K562 (cell line): ENCODE data around the gene IDI2. TPM values are rescaled to one million over a fixed set of nuclear protein-coding genes. Genes with fewer than 3 reads are reported as not detected.

Experiments
- ATAC-seq: fragments of 200-7000 bp; cut with Tn5 transposase; 3 replicates; pipeline ENCODE4 v1.9.1; 2020; ENCODE audit warnings: moderate library complexity
- BruUV-seq: library from RNA; stranded (reverse); fragments of 400-500 nt; replicated peaks from 2 replicates; lab custom pipeline; 2021; lab: Mats Ljungman, UMichigan
- CTCF ChIA-PET: fragments of 300-600 bp; formaldehyde crosslinking; extraction: SDS; loops from one replicate; lab custom pipeline; 2021; ENCODE audit warnings: low intra/inter-chr PET ratio; lab: Yijun Ruan, JAX
- POLR2A ChIA-PET: fragments of 300-600, 350-650 bp; sonication (Branson Sonifier 250); formaldehyde crosslinking; extraction: SDS; loops from one replicate; lab custom pipeline; 2021; ENCODE audit warnings: antibody characterized with exemption, inconsistent platforms; lab: Yijun Ruan, JAX
- DNase-seq, 4 experiments: peaks; one replicate each; pipeline versions ENCODE4 v3.0.0 to v3.0.0-alpha.2; 2011 to 2018; ENCODE audit warnings: low spot score in 3 of 4, mixed read lengths in 3 of 4; ENCODE audit errors: extremely low read depth in 1 of 4
- FAIRE-seq: peaks from 2 replicates; lab custom pipeline; 2011; peaks lifted over from hg19 to GRCh38; lab: Jason Lieb, UNC
- H2AFZ ChIP-seq: 2 replicates; pipeline ENCODE4 v1.6.0; 2011; ENCODE audit warnings: low read depth, low read length, control low read depth, inconsistent platforms
- H3K27ac ChIP-seq: fragments of 200-600 bp; 3 replicates; pipeline ENCODE4 v1.8.0; 2011; ENCODE audit warnings: low read depth, mild to moderate bottlenecking, control low read depth, inconsistent platforms, low read length, moderate library complexity, mixed read lengths; ENCODE audit errors: extremely low read depth
- H3K27me3 ChIP-seq, 2 experiments: fragments of 300-600 bp in 1 of 2; 2 replicates in 1 of 2; 3 replicates in 1 of 2; pipeline versions ENCODE4 v1.6.0 to v1.8.0; 2011; ENCODE audit warnings: inconsistent platforms in 2 of 2, low read length in 2 of 2, mild to moderate bottlenecking in 1 of 2, mixed read lengths in 1 of 2, moderate library complexity in 1 of 2; ENCODE audit not compliant: control insufficient read depth in 2 of 2, insufficient read depth in 2 of 2
- H3K36me3 ChIP-seq: fragments of 300-600 bp; 3 replicates; pipeline ENCODE4 v1.8.0; 2011; ENCODE audit warnings: mild to moderate bottlenecking, low read length, inconsistent platforms; ENCODE audit not compliant: control insufficient read depth, insufficient read depth
- H3K4me1 ChIP-seq, 2 experiments: fragments of 200-600 bp in 1 of 2; replicated peaks in 1 of 2; 2 replicates in 1 of 2; 3 replicates in 1 of 2; pipeline versions ENCODE4 v1.5.1 to v1.8.0; 2011; ENCODE audit warnings: inconsistent platforms in 2 of 2, low read length in 2 of 2, mild to moderate bottlenecking in 1 of 2, mixed read lengths in 1 of 2, moderate library complexity in 1 of 2; ENCODE audit not compliant: control insufficient read depth in 2 of 2, insufficient read depth in 2 of 2
- H3K4me2 ChIP-seq: 2 replicates; pipeline ENCODE4 v1.6.1; 2011; ENCODE audit warnings: low read length, control low read depth, inconsistent platforms, mixed read lengths; ENCODE audit not compliant: insufficient read depth
- H3K4me3 ChIP-seq: fragments of 200-600 bp; sonication (generic), shearing (Covaris generic); 2 replicates; pipeline ENCODE4 v1.5.1; 2016; ENCODE audit warnings: control low read depth, inconsistent platforms
- H3K79me2 ChIP-seq: fragments of 200-600 bp; 3 replicates; pipeline ENCODE4 v1.8.0; 2011; ENCODE audit warnings: low read length, inconsistent platforms; ENCODE audit not compliant: control insufficient read depth, insufficient read depth
- H3K9ac ChIP-seq, 2 experiments: 2 replicates each; pipeline versions ENCODE4 v1.6.0 to v1.6.1; 2011; ENCODE audit warnings: low read depth in 2 of 2, low read length in 2 of 2, control low read depth in 1 of 2, inconsistent platforms in 1 of 2, mild to moderate bottlenecking in 1 of 2, mixed read lengths in 1 of 2; ENCODE audit not compliant: insufficient read depth in 1 of 2
- H3K9me1 ChIP-seq: one replicate; pipeline ENCODE4 v1.6.0; 2011; ENCODE audit warnings: inconsistent platforms, mild to moderate bottlenecking, low read length, moderate library complexity; ENCODE audit not compliant: control insufficient read depth, insufficient read depth
- H3K9me3 ChIP-seq: replicated peaks from 2 replicates; pipeline ENCODE4 v1.5.1; 2011; ENCODE audit warnings: low read depth, low read length, inconsistent platforms; ENCODE audit not compliant: control insufficient read depth, insufficient read depth
- H4K20me1 ChIP-seq: replicated peaks from 2 replicates; pipeline ENCODE4 v1.6.1; 2011; ENCODE audit warnings: low read length, inconsistent platforms, mixed read lengths; ENCODE audit not compliant: control insufficient read depth, insufficient read depth
- ARID1B ChIP-seq: fragments of 450-650 bp; IDR thresholded peaks from 2 replicates; pipeline ENCODE4 v1.6.1; 2016; ENCODE audit warnings: antibody characterized with exemption, mild to moderate bottlenecking, inconsistent platforms
- CBFA2T2 ChIP-seq: fragments of 450-650 bp; conservative IDR thresholded peaks from 2 replicates; pipeline ENCODE4 v1.6.1; 2017; ENCODE audit warnings: mild to moderate bottlenecking
- CBFA2T3 ChIP-seq: fragments of 450-650 bp; IDR thresholded peaks from 2 replicates; pipeline ENCODE4 v1.6.1; 2017
- CTBP1 ChIP-seq: fragments of 450-650 bp; IDR thresholded peaks from 2 replicates; pipeline ENCODE4 v1.6.1; 2016; ENCODE audit warnings: borderline replicate concordance
- DMBX1 ChIP-seq: fragments of 250-450 bp; sonication (Bioruptor Pico); IDR thresholded peaks from 2 replicates; pipeline ENCODE4 v1.8.0; 2022; ENCODE audit warnings: inconsistent platforms, mild to moderate bottlenecking, moderate library complexity, borderline replicate concordance
- DPF2 ChIP-seq: fragments of 450-650 bp; IDR thresholded peaks from 2 replicates; pipeline ENCODE4 v1.6.1; 2016
- EP400 ChIP-seq: fragments of 450-650 bp; IDR thresholded peaks from 2 replicates; pipeline ENCODE4 v1.6.1; 2017; ENCODE audit warnings: antibody characterized with exemption, mild to moderate bottlenecking, moderate library complexity
- FOSL1 ChIP-seq: fragments of 200-800 bp; sonication (Bioruptor generic); conservative IDR thresholded peaks from 2 replicates; pipeline ENCODE4 v1.6.1; 2016; ENCODE audit warnings: missing genetic modification characterization, missing compliant biosample characterization
- FOXK2 ChIP-seq, 2 experiments: fragments of 450-650 bp; IDR thresholded peaks in 1 of 2; conservative IDR thresholded peaks in 1 of 2; 2 replicates each; pipeline ENCODE4 v1.6.1; 2016; ENCODE audit warnings: low read depth in 2 of 2, mild to moderate bottlenecking in 1 of 2
- KDM1A ChIP-seq, 2 experiments: fragments of 450-650 bp; IDR thresholded peaks; 2 replicates each; pipeline ENCODE4 v1.6.1; 2016; ENCODE audit warnings: mild to moderate bottlenecking in 2 of 2
- L3MBTL2 ChIP-seq: fragments of 450-650 bp; IDR thresholded peaks from 2 replicates; pipeline ENCODE4 v1.6.1; 2016; ENCODE audit warnings: mild to moderate bottlenecking, moderate library complexity
- MAFG ChIP-seq: fragments of 450-650 bp; conservative IDR thresholded peaks from 2 replicates; pipeline ENCODE4 v1.6.1; 2016; ENCODE audit warnings: missing genetic modification characterization, missing compliant biosample characterization
- MECOM ChIP-seq: fragments of 250-450 bp; sonication (Bioruptor Pico); IDR thresholded peaks from 2 replicates; pipeline ENCODE4 v1.8.0; 2022; ENCODE audit warnings: inconsistent platforms
- MNT ChIP-seq, 2 experiments: fragments of 450-650 bp; conservative IDR thresholded peaks; 2 replicates each; pipeline ENCODE4 v1.6.1; 2017; ENCODE audit warnings: mild to moderate bottlenecking in 2 of 2, moderate library complexity in 2 of 2
- RCOR1 ChIP-seq, 2 experiments: IDR thresholded peaks; 2 replicates each; pipeline ENCODE4 v1.6.1; 2012; ENCODE audit warnings: low read depth in 2 of 2, low read length in 2 of 2, borderline replicate concordance in 1 of 2, improper control_type of control experiment in 1 of 2
- SOX6 ChIP-seq: fragments of 450-650 bp; IDR thresholded peaks from 2 replicates; pipeline ENCODE4 v1.6.1; 2014; ENCODE audit warnings: mild to moderate bottlenecking
- TAL1 ChIP-seq: fragments of 450-650 bp; IDR thresholded peaks from 2 replicates; pipeline ENCODE4 v1.6.1; 2016; ENCODE audit warnings: mild to moderate bottlenecking
- ZNF316 ChIP-seq: fragments of 450-650 bp; IDR thresholded peaks from 2 replicates; pipeline ENCODE4 v1.6.1; 2016
- ZNF639 ChIP-seq, 2 experiments: fragments of 200-800 bp in 1 of 2; sonication (Bioruptor generic) in 1 of 2; sonication (generic) in 1 of 2; formaldehyde crosslinking in 1 of 2; IDR thresholded peaks in 1 of 2; conservative IDR thresholded peaks in 1 of 2; 2 replicates each; pipeline versions ENCODE4 v1.5.0 to v1.6.1; 2016 to 2020; ENCODE audit warnings: missing compliant biosample characterization in 1 of 2, missing genetic modification characterization in 1 of 2, missing genetic modification reagents in 1 of 2
- WGBS: fragments of 100-300 bp; shearing (Covaris generic); methylation state at CpG from one replicate; pipeline ENCODE4 v1.1.6; 2016; ENCODE audit warnings: low coverage, mixed read lengths; ENCODE audit not compliant: insufficient coverage; ENCODE audit errors: missing lambda C conversion rate; 5-methylcytosine and 5-hydroxymethylcytosine counted together
- in situ Hi-C: fragments of 300-500 bp; cut with MboI; formaldehyde crosslinking; loops from 4 replicates; pipeline ENCODE4 v1.15.0; 2018; ENCODE audit warnings: inconsistent platforms, mixed read lengths
- intact Hi-C: fragments of 100-400 bp; cut with micrococcal nuclease; formaldehyde crosslinking; loops from 2 replicates; pipeline ENCODE4 v1.14.2; 2022
- polyA plus RNA-seq, 8 experiments: library from polyadenylated mRNA; depleted of rRNA in 4 of 8; stranded (reverse) in 5 of 8; unstranded in 3 of 8; fragments of >200 nt; fragmentation: Nextera tagmentation in 2 of 8; fragmentation: Illumina TruSeq in 1 of 8; extraction: Ambion mirVana in 2 of 8; extraction: Trizol in 1 of 8; gene quantifications; 2 replicates each; pipeline versions ENCODE4 v1.2.1 to v1.2.3, GENCODE V29; 2011 to 2014; ENCODE audit warnings: inconsistent platforms in 1 of 8, missing spikeins in 1 of 8
- total RNA-seq, 7 experiments: library from RNA; depleted of rRNA in 6 of 7; stranded (reverse); fragments of >200 nt in 6 of 7; fragmentation: Illumina TruSeq in 2 of 7; extraction: Trizol in 2 of 7; gene quantifications; 2 replicates each; pipeline versions ENCODE4 v1.2.1 to v1.2.3, GENCODE V29; 2011 to 2021; ENCODE audit warnings: low replicate concordance in 1 of 7

IDI2 gene
- total and polyA plus RNA-seq, 9 of the 15 experiments (the other 6 are each of a cell fraction or from before 2014, with no cell fraction given), result not detected

- peaks cover 25% of the 10 kb centered on the region; the same call in 2 of the 3 replicates for H3K36me3 ChIP-seq
- WGBS, result 58% methylated on average over 7 of the region's 7 CpGs
- FAIRE-seq (peak; percentile 29), DNase-seq (peak in 2 of 4 experiments; percentile 36 to 58), ATAC-seq (peak; percentile 6; the same call in 1 of the 3 replicates)
- H3K4me1 ChIP-seq, result peaks cover 22 to 31% of the 10 kb centered on the region in 2 experiments
- no peak overlapping the region for H3K27ac ChIP-seq
- H2AFZ ChIP-seq, result no peak overlapping the region
- no peaks in the 10 kb centered on the region for H3K9me3 ChIP-seq
- ChIA-PET POLR2A (interaction anchor here (0.6 to 1.9 kb wide), 9 partner anchors 9 to 825 kb away, joined by 3 to 7 read pairs (median 4); no protein-coding TSS in a partner anchor), CTCF (no interaction called here)
- no peaks in the 10 kb centered on the region for H3K27me3 ChIP-seq
- intact Hi-C loops (loop anchor here (5.0 kb wide), 1 partner anchor 54 kb away; the partner anchor contains the start of gene LARP4B), in situ Hi-C loops (loop anchor here (5.0 kb wide), 1 partner anchor 54 kb away; the partner anchor contains the start of gene LARP4B)
- H4K20me1 ChIP-seq, result peaks cover 22% of the 10 kb centered on the region; the same call in 1 of the 2 replicates
- no TSS peak for BruUV-seq
- H3K9me1 ChIP-seq, result no peaks in the 10 kb centered on the region
- H3K4me3 ChIP-seq, result no peak overlapping the region
- H3K4me2 ChIP-seq, result peak overlapping the region; percentile 17; the same call in 1 of the 2 replicates
- H3K9ac ChIP-seq, result no peak overlapping the region
- peaks cover 44% of the 10 kb centered on the region for H3K79me2 ChIP-seq
- TF ChIP-seq ZNF316 (peak; percentile 14; the same call in 1 of the 2 replicates), ARID1B (0 out of 2 replicates have a peak, but pooled peaks have one; percentile 20), CBFA2T3 (peak; percentile 73), KDM1A (IDR thresholded peaks at IDR 0.05) (peak; percentile 64 to 75), L3MBTL2 (peak; percentile 22; the same call in 1 of the 2 replicates), MAFG (peak; percentile 61), CBFA2T2 (peak; percentile 50), TAL1 (0 out of 2 replicates have a peak, but pooled peaks have one; percentile 4), ZNF639 (CRISPR knock-in tag; conservative IDR thresholded peaks at IDR 0.05 in 1 of 2, IDR thresholded peaks at IDR 0.05 in 1 of 2) (0 out of 4 replicates have a peak, but pooled peaks of 1 of the 2 experiments have one; percentile 9), FOXK2 (conservative IDR thresholded peaks at IDR 0.05 in 1 of 2, IDR thresholded peaks at IDR 0.05 in 1 of 2; ENCODE audit: low read depth in 2 of 2) (peak in 1 of 2 experiments; percentile 18; a peak in 1 of 4 replicates), MECOM (CRISPR knock-in tag) (no peak), CTBP1 (peak; percentile 25; the same call in 1 of the 2 replicates), DPF2 (peak; percentile 69), SOX6 (peak; percentile 50; the same call in 1 of the 2 replicates), FOSL1 (tag) (peak; percentile 84), DMBX1 (no peak), MNT (conservative IDR thresholded peaks at IDR 0.05) (peak in 1 of 2 experiments; percentile 59; a peak in 2 of 4 replicates), EP400 (0 out of 2 replicates have a peak, but pooled peaks have one; percentile 21), RCOR1 (IDR thresholded peaks at IDR 0.05; ENCODE audit: borderline replicate concordance in 1 of 2, low read depth in 2 of 2, low read length in 2 of 2) (0 out of 4 replicates have a peak, but pooled peaks of 1 of the 2 experiments have one; percentile 9)
These were observed 39.4 kb downstream of the IDI2 start for GRCh38 chr10:986137-986825.
